GM21360 (cell line): ENCODE results near the gene CACHD1.

Source experiments
- ATAC-seq: cut with Tn5 transposase; IDR thresholded peaks from one replicate; pipeline ENCODE4 v1.9.1; 2021; ENCODE audit warnings: mild to moderate bottlenecking, moderate library complexity; ENCODE audit not compliant: unreplicated experiment

Gene CACHD1

GRCh38 chr1:64472805-64473204 is 2.9 kb downstream of the CACHD1 start:
- no peak for ATAC-seq

GRCh38 chr1:64473367-64473766 is 3.4 kb downstream of the CACHD1 start:
- no peak for ATAC-seq

- no peak for ATAC-seq
Observed at GRCh38 chr1:64474133-64474532, 4.2 kb downstream of the CACHD1 start.

GRCh38 chr1:64474665-64475439 is 4.9 kb downstream of the CACHD1 start:
- ATAC-seq: no peak

- no peak for ATAC-seq
Observed at GRCh38 chr1:64476251-64476952, 6.5 kb downstream of the CACHD1 start.

- ATAC-seq: no peak
Observed at GRCh38 chr1:64478594-64479470, 8.9 kb downstream of the CACHD1 start.

- no peak for ATAC-seq
Observed at GRCh38 chr1:64479874-64480273, 9.9 kb downstream of the CACHD1 start.

- ATAC-seq: no peak
Observed at GRCh38 chr1:64480999-64481772, 11.3 kb downstream of the CACHD1 start.

GRCh38 chr1:64482128-64482527 is 12.2 kb downstream of the CACHD1 start:
- ATAC-seq: no peak

- no peak for ATAC-seq
Observed at GRCh38 chr1:64482720-64483119, 12.8 kb downstream of the CACHD1 start.

GRCh38 chr1:64483731-64484414 is 13.9 kb downstream of the CACHD1 start:
- ATAC-seq: no peak

- ATAC-seq: no peak
Observed at GRCh38 chr1:64484651-64485050, 14.7 kb downstream of the CACHD1 start.

- no peak for ATAC-seq
Observed at GRCh38 chr1:64486193-64486592, 16.3 kb downstream of the CACHD1 start.

- no peak for ATAC-seq
Observed at GRCh38 chr1:64487061-64487460, 17.1 kb downstream of the CACHD1 start.

GRCh38 chr1:64488862-64489261 is 18.9 kb downstream of the CACHD1 start:
- ATAC-seq: no peak

- no peak for ATAC-seq
Observed at GRCh38 chr1:64489707-64490106, 19.8 kb downstream of the CACHD1 start.

GRCh38 chr1:64490213-64490818 is 20.4 kb downstream of the CACHD1 start:
- ATAC-seq: no peak

GRCh38 chr1:64492424-64492823 is 22.5 kb downstream of the CACHD1 start:
- no peak for ATAC-seq

GRCh38 chr1:64493831-64494230 is 23.9 kb downstream of the CACHD1 start:
- no peak for ATAC-seq

GRCh38 chr1:64494659-64495058 is 24.7 kb downstream of the CACHD1 start:
- ATAC-seq: no peak
